Brain microvascular endothelial cell (primary cell): ENCODE measurements around the gene CCN5.

Source experiments
- DNase-seq: peaks from one replicate; pipeline ENCODE4 v3.0.0-alpha.2; 2020
- H3K27ac ChIP-seq: fragments of 250-450 bp; sonication (Bioruptor Pico); 2 replicates; pipeline ENCODE4 v1.5.1; 2020; ENCODE audit warnings: mild to moderate bottlenecking, moderate library complexity
- H3K27me3 ChIP-seq: fragments of 250-450 bp; sonication (Bioruptor Pico); replicated peaks from 2 replicates; pipeline ENCODE4 v1.5.1; 2020; ENCODE audit warnings: mild to moderate bottlenecking
- H3K36me3 ChIP-seq: fragments of 250-450 bp; sonication (Bioruptor Pico); replicated peaks from 2 replicates; pipeline ENCODE4 v1.5.1; 2020; ENCODE audit warnings: mild to moderate bottlenecking
- H3K4me3 ChIP-seq: 2 replicates; pipeline ENCODE4 v1.5.1; 2011; ENCODE audit warnings: low read depth, mild to moderate bottlenecking, control low read depth, low read length, moderate library complexity
- CTCF ChIP-seq: IDR thresholded peaks from 2 replicates; pipeline ENCODE4 v1.5.1; 2011; ENCODE audit warnings: low read depth, mild to moderate bottlenecking, moderate library complexity, low read length, control low read depth, inconsistent platforms; ENCODE audit errors: missing control alignments
- in situ Hi-C: cut with HindIII; loops from 2 replicates; pipeline ENCODE4 v1.10.0; 2017; ENCODE audit warnings: low sequenced_read_pairs, low pct_ligation_motif_present

CCN5 gene

GRCh38 chr20:44727039-44727438, 11.9 kb downstream of the CCN5 start:
- no peaks in the 10 kb centered on the region for H3K27me3 ChIP-seq
- DNase-seq, result no peak
- in situ Hi-C loops, result no loop called here
- no peaks in the 10 kb centered on the region for H3K36me3 ChIP-seq
- no peak for TF ChIP-seq CTCF
- H3K27ac ChIP-seq, result no peak overlapping the region
- no peak overlapping the region for H3K4me3 ChIP-seq

DNA sequence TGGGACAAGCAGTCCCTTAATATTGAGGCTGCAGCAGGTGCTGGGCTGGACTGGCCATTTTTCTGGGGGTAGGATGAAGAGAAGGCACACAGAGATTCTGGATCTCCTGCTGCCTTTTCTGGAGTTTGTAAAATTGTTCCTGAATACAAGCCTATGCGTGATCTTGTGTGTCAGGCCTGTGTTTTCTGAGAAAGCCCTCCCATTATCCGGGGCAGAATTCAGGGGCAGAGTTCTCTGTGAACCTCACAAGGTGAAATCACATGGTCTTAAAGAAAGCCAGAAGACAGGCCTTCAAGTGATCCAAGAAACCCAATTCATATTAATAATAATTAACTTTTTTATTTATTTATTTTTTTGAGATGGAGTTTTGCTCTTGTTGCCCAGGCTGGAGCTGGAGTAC, 12.5 kb downstream of the CCN5 start:
- in situ Hi-C loops, result no loop called here
- no peak for TF ChIP-seq CTCF
- no peak for DNase-seq
- no peak overlapping the region for H3K27ac ChIP-seq
- H3K27me3 ChIP-seq, result no peaks in the 10 kb centered on the region
- H3K36me3 ChIP-seq, result no peaks in the 10 kb centered on the region
- H3K4me3 ChIP-seq, result no peak overlapping the region

- Histone ChIP-seq H3K36me3 (no peaks in the 10 kb centered on the region), H3K4me3 (no peak overlapping the region), H3K27me3 (no peaks in the 10 kb centered on the region), H3K27ac (no peak overlapping the region)
- no peak for TF ChIP-seq CTCF
- DNase-seq, result peak; percentile 56
- in situ Hi-C loops, result no loop called here
Measured at GRCh38 chr20:44728801-44729443, 13.8 kb downstream of the CCN5 start.

DNA sequence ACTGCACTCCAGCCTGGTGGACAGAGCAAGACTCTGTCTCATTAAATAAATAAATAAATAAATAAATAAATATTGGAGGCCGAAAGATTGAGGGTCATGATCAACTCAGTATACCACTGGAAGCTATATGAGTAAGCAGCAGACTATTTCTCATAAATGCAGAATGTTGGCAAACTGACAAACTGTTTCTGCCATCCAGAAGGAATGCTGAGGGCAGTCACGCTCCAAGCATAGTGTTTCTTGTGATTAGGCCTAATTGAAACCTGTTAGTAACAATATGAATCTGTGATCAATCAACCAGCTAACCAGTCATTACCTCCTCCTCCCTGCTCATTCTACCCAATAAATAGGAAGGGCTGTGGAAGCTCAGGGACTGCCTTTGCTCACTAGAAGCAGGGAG, 15.3 kb downstream of the CCN5 start:
- H3K27me3 ChIP-seq, result no peaks in the 10 kb centered on the region
- DNase-seq, result peak; percentile 73
- H3K36me3 ChIP-seq, result no peaks in the 10 kb centered on the region
- no peak overlapping the region for H3K4me3 ChIP-seq
- TF ChIP-seq CTCF, result no peak
- in situ Hi-C loops, result loop anchor here (5.0 kb wide), 1 partner anchor 48 kb away; no protein-coding TSS in a partner anchor
- H3K27ac ChIP-seq, result peak overlapping the region; percentile 27

- in situ Hi-C loops, result loop anchor here (5.0 kb wide), 1 partner anchor 49 kb away; no protein-coding TSS in a partner anchor
- Histone ChIP-seq H3K27me3 (no peaks in the 10 kb centered on the region), H3K36me3 (no peaks in the 10 kb centered on the region), H3K4me3 (no peak overlapping the region), H3K27ac (no peak overlapping the region)
- TF ChIP-seq CTCF, result no peak
- no peak for DNase-seq
Measured at GRCh38 chr20:44731657-44732056, 16.5 kb downstream of the CCN5 start.

DNA sequence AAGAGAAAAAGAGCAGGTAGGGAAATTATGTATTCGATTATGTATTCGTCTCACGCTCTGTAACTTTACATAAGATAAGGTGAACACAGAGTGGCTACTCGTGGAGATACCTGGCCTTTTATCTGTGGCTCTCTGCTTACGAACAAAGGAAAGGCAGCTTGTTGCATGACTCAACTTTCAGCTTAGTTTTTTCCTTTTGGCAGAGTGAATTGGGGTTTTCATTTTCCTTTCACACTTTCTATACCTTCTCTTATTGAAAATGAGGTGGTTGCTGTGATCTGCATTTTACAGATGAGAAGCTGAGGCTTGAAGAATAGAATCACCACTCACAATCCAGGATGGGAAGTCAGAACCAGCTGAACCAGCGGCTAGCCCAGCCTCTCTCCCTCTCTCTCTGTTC, 17.2 kb downstream of the CCN5 start:
- H3K4me3 ChIP-seq, result no peak overlapping the region
- in situ Hi-C loops, result loop anchor here (5.0 kb wide), 1 partner anchor 50 kb away; no protein-coding TSS in a partner anchor
- TF ChIP-seq CTCF, result no peak
- no peaks in the 10 kb centered on the region for H3K27me3 ChIP-seq
- no peak overlapping the region for H3K27ac ChIP-seq
- H3K36me3 ChIP-seq, result no peaks in the 10 kb centered on the region
- DNase-seq, result no peak
